Neural crest cell (in vitro differentiated cells): ENCODE measurements around the gene FXYD2. TPM values are rescaled to one million over a fixed set of nuclear protein-coding genes. Genes with fewer than 3 reads are reported as not detected.
"Not testable (repeated sequence)": the region's sequence is repeated elsewhere in the genome, so short reads cannot be mapped to it uniquely, and the experiment has no call there.

Source experiments
- DNase-seq: peaks from one replicate; pipeline ENCODE4 v3.0.0; 2021; ENCODE audit warnings: low read depth, mixed read lengths, low spot score
- H3K27ac Mint-ChIP-seq: one replicate; pipeline ENCODE4 v1.8.0; 2021; ENCODE audit warnings: mild to moderate bottlenecking, mixed read lengths; ENCODE audit not compliant: unreplicated experiment
- H3K27me3 Mint-ChIP-seq: 2 replicates; pipeline ENCODE4 v1.8.0; 2021; ENCODE audit warnings: low read depth, mild to moderate bottlenecking, mixed read lengths
- H3K36me3 Mint-ChIP-seq: 2 replicates; pipeline ENCODE4 v1.8.0; 2021; ENCODE audit warnings: low read depth, mild to moderate bottlenecking, mixed read lengths
- H3K4me1 Mint-ChIP-seq: 2 replicates; pipeline ENCODE4 v1.8.0; 2021; ENCODE audit warnings: mixed read lengths
- H3K4me3 Mint-ChIP-seq: one replicate; pipeline ENCODE4 v1.8.0; 2021; ENCODE audit warnings: mild to moderate bottlenecking, mixed read lengths
- H3K9me3 Mint-ChIP-seq: 2 replicates; pipeline ENCODE4 v1.8.0; 2021; ENCODE audit warnings: mixed read lengths
- CTCF ChIP-seq: fragments of 200-600 bp; sonication (generic); conservative IDR thresholded peaks from 2 replicates; pipeline ENCODE4 v1.5.0; 2021; ENCODE audit warnings: antibody characterized with exemption, mild to moderate bottlenecking
- total RNA-seq: library from RNA; stranded (reverse); gene quantifications from 2 replicates; pipeline ENCODE4 v1.2.1, GENCODE V29; 2021

FXYD2 gene
- total RNA-seq, 1 donor from 2014 or later: 0.26 TPM

GRCh38 chr11:117814766-117815261 lies 9.7 kb downstream of the FXYD2 start:
- Mint-ChIP-seq H3K9me3 (no peaks in the 10 kb centered on the region), H3K36me3 (no peaks in the 10 kb centered on the region), H3K4me1 (peaks cover 42% of the 10 kb centered on the region), H3K27me3 (peaks cover 20% of the 10 kb centered on the region), H3K27ac (peak overlapping the region; percentile 20), H3K4me3 (peak overlapping the region; percentile 16)
- no peak for TF ChIP-seq CTCF
- no peak for DNase-seq

GRCh38 chr11:117814204-117814765 lies 10.3 kb downstream of the FXYD2 start:
- no peaks in the 10 kb centered on the region for H3K36me3 Mint-ChIP-seq
- H3K4me1 Mint-ChIP-seq: peaks cover 45% of the 10 kb centered on the region
- H3K27ac Mint-ChIP-seq: no peak overlapping the region
- no peak for TF ChIP-seq CTCF
- peaks cover 23% of the 10 kb centered on the region for H3K27me3 Mint-ChIP-seq
- H3K9me3 Mint-ChIP-seq: no peaks in the 10 kb centered on the region
- no peak for DNase-seq
- H3K4me3 Mint-ChIP-seq: no peak overlapping the region

GRCh38 chr11:117810056-117810451 lies 14.5 kb downstream of the FXYD2 start:
- DNase-seq, H3K4me3 Mint-ChIP-seq, H3K27ac Mint-ChIP-seq, H3K36me3 Mint-ChIP-seq, H3K9me3 Mint-ChIP-seq: not testable (repeated sequence)
- peaks cover 43% of the 10 kb centered on the region for H3K27me3 Mint-ChIP-seq
- H3K4me1 Mint-ChIP-seq: peaks cover 20% of the 10 kb centered on the region

- Mint-ChIP-seq H3K4me3 (no peak overlapping the region), H3K27me3 (peaks cover 43% of the 10 kb centered on the region), H3K36me3 (no peaks in the 10 kb centered on the region), H3K4me1 (peaks cover 14% of the 10 kb centered on the region), H3K27ac (no peak overlapping the region), H3K9me3 (no peaks in the 10 kb centered on the region)
- peak; percentile 66 for DNase-seq
- TF ChIP-seq CTCF: peak; percentile 73
These were observed 15.1 kb downstream of the FXYD2 start for GRCh38 chr11:117809236-117810055.

GRCh38 chr11:117808784-117809183 lies 15.8 kb downstream of the FXYD2 start:
- Mint-ChIP-seq H3K4me3 (no peak overlapping the region), H3K27me3 (peaks cover 43% of the 10 kb centered on the region), H3K4me1 (peaks cover 12% of the 10 kb centered on the region)

More at GRCh38 chr11:117808784-117809183, 15.8 kb downstream of the FXYD2 start:
- no peaks in the 10 kb centered on the region for H3K36me3 Mint-ChIP-seq
- no peak for DNase-seq
- no peak overlapping the region for H3K27ac Mint-ChIP-seq
- TF ChIP-seq CTCF: no peak
- no peaks in the 10 kb centered on the region for H3K9me3 Mint-ChIP-seq
